Hepatocyte (in vitro differentiated cells): ENCODE data around the gene OGG1.

ENCODE experiments used
- EZH2 ChIP-seq: fragments of 200-600 bp; sonication (generic); IDR thresholded peaks from 2 replicates; pipeline ENCODE4 v1.6.1; 2016; ENCODE audit warnings: antibody characterized with exemption, mild to moderate bottlenecking, borderline replicate concordance
- TF ChIP-seq, protein P1 (sequence below): fragments of 200-600 bp; sonication (generic); IDR thresholded peaks from 2 replicates; pipeline ENCODE4 v1.5.1; 2016; ENCODE audit warnings: antibody characterized with exemption, mild to moderate bottlenecking; ENCODE audit not compliant: poor library complexity

DNA sequence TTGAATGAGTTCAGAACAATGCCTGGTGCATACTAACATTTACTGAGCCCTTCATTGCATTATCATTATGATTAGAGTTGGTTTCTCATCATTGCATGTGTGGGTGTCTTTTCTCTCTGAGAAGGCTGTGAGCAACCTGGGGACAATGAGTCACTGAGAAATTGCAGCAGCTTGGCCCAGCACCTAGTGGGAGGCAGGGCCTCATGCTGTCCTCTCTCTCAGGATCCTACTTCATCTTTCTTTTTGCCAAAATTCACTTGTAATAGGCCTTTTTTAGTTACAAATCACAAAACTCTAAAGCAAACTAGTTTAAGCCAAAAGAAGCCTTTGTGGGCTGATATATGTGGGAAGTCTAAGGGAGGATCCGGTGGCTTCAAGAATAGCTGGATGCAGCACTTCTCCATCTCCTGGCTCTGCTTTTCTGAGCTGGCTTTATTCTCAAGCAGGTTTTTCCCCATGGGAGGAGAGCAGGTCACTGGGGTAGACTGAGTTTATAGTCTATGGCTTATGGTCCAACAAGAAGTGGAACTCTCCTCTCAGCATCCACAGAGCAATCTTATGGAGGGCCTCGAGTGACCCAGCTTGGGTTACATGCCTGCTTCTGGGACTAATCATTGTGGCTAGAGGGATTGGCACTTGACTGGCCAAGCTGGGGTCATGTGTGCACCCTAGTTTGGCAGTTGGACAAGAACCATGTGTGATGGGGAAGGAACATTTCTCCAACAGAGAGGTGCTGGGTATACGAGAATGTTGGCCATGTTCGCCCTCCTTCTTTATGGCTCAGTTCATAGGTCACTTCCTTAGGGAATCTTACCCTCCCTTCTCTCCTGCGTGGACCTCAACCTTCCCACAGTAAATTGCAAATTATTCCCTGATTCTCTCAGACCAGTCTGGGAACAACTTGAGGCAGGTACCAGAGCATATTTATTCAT is 28.7 kb downstream of the OGG1 start:
- TF ChIP-seq, protein P1, sequence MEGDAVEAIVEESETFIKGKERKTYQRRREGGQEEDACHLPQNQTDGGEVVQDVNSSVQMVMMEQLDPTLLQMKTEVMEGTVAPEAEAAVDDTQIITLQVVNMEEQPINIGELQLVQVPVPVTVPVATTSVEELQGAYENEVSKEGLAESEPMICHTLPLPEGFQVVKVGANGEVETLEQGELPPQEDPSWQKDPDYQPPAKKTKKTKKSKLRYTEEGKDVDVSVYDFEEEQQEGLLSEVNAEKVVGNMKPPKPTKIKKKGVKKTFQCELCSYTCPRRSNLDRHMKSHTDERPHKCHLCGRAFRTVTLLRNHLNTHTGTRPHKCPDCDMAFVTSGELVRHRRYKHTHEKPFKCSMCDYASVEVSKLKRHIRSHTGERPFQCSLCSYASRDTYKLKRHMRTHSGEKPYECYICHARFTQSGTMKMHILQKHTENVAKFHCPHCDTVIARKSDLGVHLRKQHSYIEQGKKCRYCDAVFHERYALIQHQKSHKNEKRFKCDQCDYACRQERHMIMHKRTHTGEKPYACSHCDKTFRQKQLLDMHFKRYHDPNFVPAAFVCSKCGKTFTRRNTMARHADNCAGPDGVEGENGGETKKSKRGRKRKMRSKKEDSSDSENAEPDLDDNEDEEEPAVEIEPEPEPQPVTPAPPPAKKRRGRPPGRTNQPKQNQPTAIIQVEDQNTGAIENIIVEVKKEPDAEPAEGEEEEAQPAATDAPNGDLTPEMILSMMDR: no peak
- TF ChIP-seq EZH2: no peak
